Gastroesophageal sphincter (tissue), 3 donors: Measurements from ENCODE around the gene EMILIN2.

Experiments
- CTCF ChIP-seq, 4 experiments: fragments of 200-600 bp in 2 of 4; fragments of 450-650 bp in 2 of 4; sonication (generic) in 1 of 4; IDR thresholded peaks; one replicate each; pipeline ENCODE4 v1.5.1; 2017 to 2019; ENCODE audit warnings: antibody characterized with exemption in 4 of 4, mild to moderate bottlenecking in 2 of 4, moderate library complexity in 2 of 4
- EP300 ChIP-seq: sonication (generic); formaldehyde crosslinking; IDR thresholded peaks from one replicate; pipeline ENCODE4 v1.6.1; 2017; ENCODE audit warnings: antibody characterized with exemption, mild to moderate bottlenecking
- POLR2A ChIP-seq, 2 donors: fragments of 450-650 bp; IDR thresholded peaks; one replicate each; pipeline ENCODE4 v1.6.1; 2017; ENCODE audit warnings: antibody characterized with exemption in 2 of 2, mild to moderate bottlenecking in 2 of 2, moderate library complexity in 1 of 2

- no peak for TF ChIP-seq CTCF (IDR thresholded peaks at IDR 0.05)
- no peak for TF ChIP-seq POLR2A (IDR thresholded peaks at IDR 0.05)
- TF ChIP-seq EP300: no peak
Observed at GRCh38 chr18:2856547-2857170, 9.9 kb downstream of the EMILIN2 start.
